ENCODE data around the gene USP32. TPM values are rescaled to one million over a fixed set of nuclear protein-coding genes. Genes with fewer than 3 reads are reported as not detected.

Gene USP32
- total and polyA plus RNA-seq, 2 donors (not counting 1 experiment from before 2014, with no cell fraction given) = 7.7 to 48.8 TPM

- H3K79me2 ChIP-seq (ENCODE audit: control insufficient read depth, insufficient read depth, low read length) = peaks cover 44% of the 10 kb centered on the region
- POLR2A ChIA-PET = interaction anchor here (0.5 to 0.9 kb wide), 2 partner anchors 17 to 20 kb away, joined by 3 read pairs; partner anchors contain the start of gene USP32
- ATAC-seq (ENCODE audit: low read depth) = no peak
These were observed 20.0 kb downstream of the USP32 start for GRCh38 chr17:60371818-60372510.

GRCh38 chr17:60371416-60371815, 20.5 kb downstream of the USP32 start:
- Mint-ChIP-seq H3K9me3 (ENCODE audit: insufficient read depth) (no peaks in the 10 kb centered on the region), H3K4me1 (peaks cover 16% of the 10 kb centered on the region), H3K27me3 (no peaks in the 10 kb centered on the region), H3K27ac (no peak overlapping the region), H3K4me3 (no peak overlapping the region)
- Histone ChIP-seq H3K9me3 (ENCODE audit: control extremely low read depth in 1 of 3, control insufficient read depth in 2 of 3, insufficient read depth in 1 of 3, low read length in 2 of 3) (no peaks in the 10 kb centered on the region), H3K36me3 (replicated peaks in 1 of 2; ENCODE audit: control extremely low read depth in 1 of 2, control insufficient read depth in 1 of 2, extremely low read depth in 1 of 2, insufficient read depth in 2 of 2, low read length in 1 of 2) (no peaks in the 10 kb centered on the region), H3K9ac (ENCODE audit: low read length) (no peak overlapping the region), H2AFZ (ENCODE audit: insufficient read depth, low read depth, low read length, poor library complexity, severe bottlenecking) (no peak overlapping the region), H3K4me3 (ENCODE audit: control extremely low read depth in 1 of 5, extremely low read depth in 1 of 5, insufficient read depth in 1 of 5, low read depth in 2 of 5, low read length in 4 of 5) (no peak overlapping the region), H3K4me2 (replicated peaks; ENCODE audit: low read depth, low read length, poor library complexity, severe bottlenecking) (no peak overlapping the region), H4K20me1 (ENCODE audit: control insufficient read depth, insufficient read depth, low read length, poor library complexity, severe bottlenecking) (peaks cover 19% of the 10 kb centered on the region), H3K27ac (ENCODE audit: low read length in 2 of 2) (no peak overlapping the region), H3K79me2 (ENCODE audit: control insufficient read depth, insufficient read depth, low read length) (peaks cover 49% of the 10 kb centered on the region), H3K4me1 (ENCODE audit: control insufficient read depth in 2 of 2, insufficient read depth in 2 of 2, low read length in 2 of 2) (peaks cover 4 to 9% of the 10 kb centered on the region in 2 donors), H3K27me3 (replicated peaks in 1 of 4; ENCODE audit: control extremely low read depth in 1 of 4, control insufficient read depth in 3 of 4, insufficient read depth in 4 of 4, low read length in 3 of 4) (no peaks in the 10 kb centered on the region)
- WGBS (ENCODE audit: insufficient coverage) = no CpG with 5 or more reads among the region's 3 CpGs
- POLR2A ChIA-PET = interaction anchor here (0.5 to 0.9 kb wide), 2 partner anchors 18 to 20 kb away, joined by 3 read pairs; partner anchors contain the start of gene USP32
- intact Hi-C loops (cut with micrococcal nuclease) = no loop called here
- DNase-seq = no peak
- no peak for ATAC-seq (ENCODE audit: low read depth)
- CTCF ChIA-PET = interaction anchor here (1.2 to 1.3 kb wide), 2 partner anchors 50 to 67 kb away, joined by 4 read pairs; no protein-coding TSS in a partner anchor
- TF ChIP-seq, protein P1, sequence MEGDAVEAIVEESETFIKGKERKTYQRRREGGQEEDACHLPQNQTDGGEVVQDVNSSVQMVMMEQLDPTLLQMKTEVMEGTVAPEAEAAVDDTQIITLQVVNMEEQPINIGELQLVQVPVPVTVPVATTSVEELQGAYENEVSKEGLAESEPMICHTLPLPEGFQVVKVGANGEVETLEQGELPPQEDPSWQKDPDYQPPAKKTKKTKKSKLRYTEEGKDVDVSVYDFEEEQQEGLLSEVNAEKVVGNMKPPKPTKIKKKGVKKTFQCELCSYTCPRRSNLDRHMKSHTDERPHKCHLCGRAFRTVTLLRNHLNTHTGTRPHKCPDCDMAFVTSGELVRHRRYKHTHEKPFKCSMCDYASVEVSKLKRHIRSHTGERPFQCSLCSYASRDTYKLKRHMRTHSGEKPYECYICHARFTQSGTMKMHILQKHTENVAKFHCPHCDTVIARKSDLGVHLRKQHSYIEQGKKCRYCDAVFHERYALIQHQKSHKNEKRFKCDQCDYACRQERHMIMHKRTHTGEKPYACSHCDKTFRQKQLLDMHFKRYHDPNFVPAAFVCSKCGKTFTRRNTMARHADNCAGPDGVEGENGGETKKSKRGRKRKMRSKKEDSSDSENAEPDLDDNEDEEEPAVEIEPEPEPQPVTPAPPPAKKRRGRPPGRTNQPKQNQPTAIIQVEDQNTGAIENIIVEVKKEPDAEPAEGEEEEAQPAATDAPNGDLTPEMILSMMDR (IDR thresholded peaks at IDR 0.05) = no peak
- no peak for TF ChIP-seq EZH2 (IDR thresholded peaks at IDR 0.05; ENCODE audit: borderline replicate concordance, insufficient read depth, low read depth, low read length, poor library complexity, severe bottlenecking)

More at GRCh38 chr17:60371818-60372510, 20.0 kb downstream of the USP32 start:
- Mint-ChIP-seq H3K4me3 (no peak overlapping the region), H3K9me3 (ENCODE audit: insufficient read depth) (no peaks in the 10 kb centered on the region), H3K27ac (no peak overlapping the region), H3K27me3 (no peaks in the 10 kb centered on the region), H3K4me1 (peaks cover 16% of the 10 kb centered on the region)
- Histone ChIP-seq H3K36me3 (replicated peaks in 1 of 2; ENCODE audit: control extremely low read depth in 1 of 2, control insufficient read depth in 1 of 2, extremely low read depth in 1 of 2, insufficient read depth in 2 of 2, low read length in 1 of 2) (peaks cover 0 to 3% of the 10 kb centered on the region in 2 experiments), H3K27me3 (replicated peaks in 1 of 4; ENCODE audit: control extremely low read depth in 1 of 4, control insufficient read depth in 3 of 4, insufficient read depth in 4 of 4, low read length in 3 of 4) (no peaks in the 10 kb centered on the region), H3K4me3 (ENCODE audit: control extremely low read depth in 1 of 5, extremely low read depth in 1 of 5, insufficient read depth in 1 of 5, low read depth in 2 of 5, low read length in 4 of 5) (peak overlapping the region in 1 of 5 experiments; percentile 28), H3K9ac (ENCODE audit: low read length) (no peak overlapping the region), H3K4me1 (ENCODE audit: control insufficient read depth in 2 of 2, insufficient read depth in 2 of 2, low read length in 2 of 2) (peaks cover 4 to 9% of the 10 kb centered on the region in 2 donors), H3K9me3 (ENCODE audit: control extremely low read depth in 1 of 3, control insufficient read depth in 2 of 3, insufficient read depth in 1 of 3, low read length in 2 of 3) (no peaks in the 10 kb centered on the region), H4K20me1 (ENCODE audit: control insufficient read depth, insufficient read depth, low read length, poor library complexity, severe bottlenecking) (peaks cover 14% of the 10 kb centered on the region), H2AFZ (ENCODE audit: insufficient read depth, low read depth, low read length, poor library complexity, severe bottlenecking) (no peak overlapping the region), H3K27ac (ENCODE audit: low read length in 2 of 2) (no peak overlapping the region), H3K4me2 (replicated peaks; ENCODE audit: low read depth, low read length, poor library complexity, severe bottlenecking) (no peak overlapping the region)
- WGBS (ENCODE audit: insufficient coverage) = no CpG with 5 or more reads among the region's 4 CpGs
- DNase-seq = no peak
- intact Hi-C loops (cut with micrococcal nuclease) = no loop called here
- CTCF ChIA-PET = interaction anchor here (1.2 to 1.3 kb wide), 2 partner anchors 49 to 67 kb away, joined by 4 read pairs; no protein-coding TSS in a partner anchor
- TF ChIP-seq, protein P1 (IDR thresholded peaks at IDR 0.05) = no peak

Data from B cell (primary cell).